ENCODE data around the gene ARFIP1.
"Not testable (repeated sequence)": the region's sequence is repeated elsewhere in the genome, so short reads cannot be mapped to it uniquely, and the experiment has no call there.

Gene ARFIP1

DNA sequence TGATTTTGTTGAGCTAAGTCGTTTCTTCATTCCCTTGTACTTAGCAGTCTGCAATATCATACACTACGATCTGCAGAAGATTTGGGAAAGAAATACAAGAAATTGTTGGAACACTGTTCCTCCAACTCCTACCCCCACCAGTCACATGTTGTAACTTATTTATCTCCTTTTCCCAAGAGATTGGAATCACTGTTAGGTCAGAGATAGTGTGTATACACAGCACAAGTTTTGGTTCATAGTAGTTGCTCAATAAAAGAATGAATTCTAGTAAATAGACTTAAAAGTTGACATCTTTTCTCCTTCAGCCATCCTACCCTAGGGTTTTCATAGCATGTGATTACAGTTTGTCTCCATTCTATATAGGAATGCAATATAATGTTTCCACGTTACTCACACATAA lies 68.8 kb downstream of the ARFIP1 start:
- no peak for DNase-seq

GRCh38 chr4:152849350-152849749 lies 69.6 kb downstream of the ARFIP1 start:
- no peak for DNase-seq

- DNase-seq, result peak; percentile 22
These were observed 70.6 kb downstream of the ARFIP1 start for GRCh38 chr4:152850377-152850776.

DNA sequence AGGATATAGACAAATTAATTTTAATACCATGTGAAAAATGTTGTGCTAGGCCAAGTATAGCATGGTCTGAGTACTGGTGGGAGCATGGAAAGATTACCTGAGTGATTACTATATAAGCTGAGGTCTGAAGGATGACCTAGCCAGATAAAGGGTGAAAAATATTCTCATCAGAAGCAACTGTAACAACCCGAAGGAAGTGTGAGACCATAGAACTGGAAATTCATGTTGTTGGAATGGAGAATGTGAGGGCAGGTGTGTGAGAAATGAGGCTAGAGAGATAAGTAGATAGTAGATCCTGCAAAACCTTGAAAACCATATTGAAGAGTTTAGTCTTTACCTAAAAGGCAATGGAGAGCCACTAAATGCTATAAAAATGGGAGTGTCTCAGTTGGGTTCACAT lies 71.5 kb downstream of the ARFIP1 start:
- DNase-seq, result no peak

- DNase-seq, result no peak
These were observed 73.5 kb downstream of the ARFIP1 start for GRCh38 chr4:152853293-152853692.

DNA sequence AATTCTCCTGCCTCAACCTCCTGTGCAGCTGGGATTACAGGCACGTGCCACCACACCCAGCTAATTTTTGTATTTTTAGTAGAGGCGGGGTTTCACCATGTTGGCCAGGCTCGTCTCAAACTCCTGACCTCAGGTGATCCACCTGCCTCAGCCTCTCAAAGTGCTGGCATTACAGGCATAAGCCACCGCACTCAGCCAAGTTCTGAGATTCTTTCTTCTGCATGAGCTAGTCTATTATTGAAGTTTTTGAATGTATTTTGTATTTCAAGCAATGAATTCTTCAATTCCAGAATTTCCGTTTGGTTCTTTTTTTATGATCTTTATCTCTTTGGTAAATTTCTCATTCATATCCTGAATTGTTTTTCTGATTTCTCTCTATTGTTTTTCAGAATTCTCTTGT lies 74.3 kb downstream of the ARFIP1 start:
- DNase-seq, result not testable (repeated sequence)

DNA sequence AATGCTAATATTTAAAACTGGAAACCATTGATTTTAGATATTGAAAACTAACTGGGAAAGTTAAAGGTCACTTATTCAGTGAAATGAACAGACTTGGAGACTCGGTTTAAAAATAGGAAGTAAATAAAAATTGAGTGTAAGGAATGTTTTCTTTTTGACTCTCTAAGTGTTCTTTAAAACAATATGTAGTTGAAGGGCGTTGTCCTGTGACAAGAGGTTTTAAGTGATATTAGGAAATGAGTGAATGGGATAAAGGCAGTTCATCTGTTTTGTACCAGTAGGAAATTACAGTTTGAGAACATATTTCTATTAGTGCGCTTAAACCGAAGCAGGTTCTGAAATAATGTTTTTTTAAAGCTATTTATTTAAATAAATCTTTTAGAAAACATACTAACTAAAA lies 77.2 kb downstream of the ARFIP1 start:
- DNase-seq, result no peak

DNA sequence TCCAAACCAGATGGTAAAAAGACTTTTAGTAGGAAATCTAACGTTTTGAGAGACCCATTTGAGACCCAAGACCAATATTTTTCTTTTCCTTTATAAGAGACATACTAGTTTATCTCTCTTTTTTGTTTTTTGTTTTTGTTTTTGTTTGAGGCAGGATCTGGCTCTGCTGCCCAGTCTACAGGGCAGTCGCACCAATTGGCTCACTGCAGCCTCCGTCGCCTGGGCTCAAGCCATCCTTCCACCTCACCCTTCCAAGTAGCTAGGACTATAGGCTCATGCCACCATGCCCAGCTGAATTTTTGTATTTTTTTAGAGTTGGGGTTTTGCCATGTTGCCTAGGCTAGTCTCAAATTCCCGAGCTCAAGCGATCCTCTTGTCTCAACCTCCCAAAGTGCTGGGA lies 79.2 kb downstream of the ARFIP1 start:
- DNase-seq, result no peak

- no peak for DNase-seq
These were observed 80.3 kb downstream of the ARFIP1 start for GRCh38 chr4:152860046-152860445.

GRCh38 chr4:152862608-152863007 lies 82.9 kb downstream of the ARFIP1 start:
- DNase-seq, result no peak

DNA sequence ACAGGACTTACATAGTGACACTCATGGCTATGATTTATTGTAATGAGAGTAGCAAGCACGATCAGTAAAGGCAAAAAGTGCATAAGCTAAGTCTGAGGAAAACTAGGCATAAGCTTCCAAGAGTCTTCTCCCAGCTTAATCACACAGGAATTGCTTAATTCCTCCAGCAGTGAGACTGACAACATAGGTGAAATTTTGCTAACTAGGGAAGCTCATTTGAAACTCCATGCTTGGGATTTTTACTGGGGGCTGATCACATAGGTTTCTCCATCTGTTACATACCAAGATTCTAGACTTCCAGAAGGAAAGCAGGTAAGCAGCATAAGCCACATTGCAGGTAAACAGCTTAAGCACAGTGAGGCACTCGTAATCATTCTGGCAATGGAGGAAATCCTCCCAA lies 84.6 kb downstream of the ARFIP1 start:
- DNase-seq, result no peak

- not testable (repeated sequence) for DNase-seq
These were observed 86.8 kb downstream of the ARFIP1 start for GRCh38 chr4:152866432-152866993.

DNA sequence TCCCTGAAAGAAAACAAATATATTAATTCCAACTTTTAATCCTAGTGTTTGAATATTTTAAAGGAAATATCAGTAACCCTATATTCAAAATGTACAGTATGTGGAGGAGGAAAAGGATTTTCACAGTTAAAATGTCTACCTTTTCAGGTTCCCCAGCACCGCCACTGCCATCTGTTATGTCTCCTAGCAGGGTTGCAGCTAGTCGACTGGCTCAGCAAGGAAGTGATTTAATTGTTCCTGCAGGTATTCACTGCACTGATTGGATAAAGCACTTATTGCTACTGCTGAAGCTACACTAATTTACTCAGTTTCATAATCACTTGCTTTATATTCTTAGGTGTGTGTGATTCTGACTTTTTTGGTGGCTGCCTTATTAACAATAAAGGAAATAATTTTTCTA lies 90.9 kb downstream of the ARFIP1 start:
- no peak for DNase-seq

DNA sequence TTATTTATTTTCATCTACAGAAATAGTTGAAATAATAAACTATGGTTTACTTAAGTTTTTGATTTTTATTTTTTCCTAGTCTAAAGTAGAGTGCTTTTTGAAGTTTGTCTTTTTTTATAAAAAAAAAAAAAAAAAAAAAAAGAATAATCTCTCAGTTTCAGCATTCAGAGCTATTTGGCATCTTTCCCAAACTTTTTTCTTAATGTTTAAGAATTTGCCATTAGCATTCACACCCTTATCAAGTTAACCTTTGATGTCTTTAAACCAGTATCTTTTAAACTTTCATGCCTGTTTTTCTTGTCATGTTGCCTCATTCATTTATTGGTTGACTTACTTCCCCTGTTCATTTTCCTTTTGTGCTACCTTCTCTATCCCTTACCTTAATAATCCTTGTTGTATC lies 95.5 kb downstream of the ARFIP1 start:
- DNase-seq, result no peak

- DNase-seq, result no peak
These were observed 98.1 kb downstream of the ARFIP1 start for GRCh38 chr4:152877868-152878267.

DNA sequence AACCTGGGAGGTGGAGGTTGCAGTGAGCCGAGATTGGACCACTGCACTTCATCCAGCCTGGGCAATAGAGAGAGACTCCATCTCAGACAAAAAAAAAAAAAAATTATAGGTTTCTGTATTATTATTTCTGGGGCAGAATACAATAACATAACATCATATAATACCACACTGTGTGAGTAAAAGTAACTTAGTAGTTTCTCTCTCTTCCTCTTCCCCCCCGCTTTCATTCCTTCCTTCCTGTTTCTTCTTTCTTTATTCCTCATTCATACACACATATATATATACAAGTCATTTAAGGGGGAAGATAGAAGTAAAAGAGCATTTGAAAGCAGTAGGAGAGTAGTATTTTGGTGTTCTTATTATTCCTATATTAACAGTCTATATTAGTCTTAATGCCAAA lies 100.5 kb downstream of the ARFIP1 start:
- no peak for DNase-seq

DNA sequence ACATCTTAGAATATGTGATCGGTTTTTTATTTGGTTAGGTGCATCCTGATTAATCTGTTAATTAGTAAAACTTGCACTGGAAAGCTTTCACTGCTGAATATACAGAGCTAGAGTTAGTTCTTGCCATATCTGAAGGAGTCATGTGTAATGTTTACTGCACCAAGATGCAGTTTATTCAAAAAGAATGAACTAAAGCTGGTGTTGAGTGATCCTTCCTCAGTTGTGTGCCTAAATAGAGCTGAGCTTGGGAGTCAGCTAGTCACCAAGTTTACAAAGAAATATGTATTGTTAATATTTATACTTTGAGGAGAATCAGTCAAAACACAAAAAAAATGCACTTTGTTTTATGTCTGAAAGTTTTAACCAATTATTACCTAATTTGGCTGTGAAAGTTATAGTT lies 102.2 kb downstream of the ARFIP1 start:
- DNase-seq, result no peak

DNA sequence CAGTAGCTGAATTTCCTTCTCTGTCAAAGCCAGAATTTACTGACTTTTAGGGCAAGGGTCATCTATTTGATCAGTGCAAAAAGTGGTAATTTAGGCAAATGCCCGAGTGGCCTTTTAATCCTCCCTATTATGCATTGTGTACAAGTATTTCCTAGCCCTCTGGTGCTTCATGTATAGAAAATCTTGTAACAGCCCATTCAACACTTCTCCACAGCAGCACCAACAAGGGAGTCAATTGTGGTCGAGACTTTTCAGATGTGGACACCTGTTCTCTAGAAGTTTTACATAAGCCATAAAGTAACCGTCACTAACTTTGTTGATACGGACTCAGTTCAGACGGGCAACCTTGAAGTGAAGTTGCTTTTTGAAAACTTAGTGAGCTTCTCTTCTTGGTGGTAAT lies 105.4 kb downstream of the ARFIP1 start:
- no peak for DNase-seq

DNA sequence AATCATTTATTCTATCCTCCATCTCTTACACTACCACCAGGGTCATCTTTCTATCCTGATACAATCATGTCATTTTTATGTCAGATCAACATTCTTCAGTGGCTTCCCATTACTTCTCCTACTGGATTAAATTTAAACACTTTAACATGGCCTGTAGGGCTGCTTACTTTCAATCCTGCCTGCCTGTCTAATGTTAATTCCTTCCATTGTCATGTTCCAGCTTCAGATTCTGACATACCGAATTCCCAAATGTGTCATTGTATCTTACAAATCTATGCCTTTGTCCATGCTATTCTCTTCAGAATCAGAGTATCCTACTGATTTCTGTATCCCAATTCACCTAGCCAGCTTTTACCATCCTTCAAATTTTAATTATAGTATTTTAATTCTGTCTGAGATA lies 106.4 kb downstream of the ARFIP1 start:
- DNase-seq, result no peak

DNA sequence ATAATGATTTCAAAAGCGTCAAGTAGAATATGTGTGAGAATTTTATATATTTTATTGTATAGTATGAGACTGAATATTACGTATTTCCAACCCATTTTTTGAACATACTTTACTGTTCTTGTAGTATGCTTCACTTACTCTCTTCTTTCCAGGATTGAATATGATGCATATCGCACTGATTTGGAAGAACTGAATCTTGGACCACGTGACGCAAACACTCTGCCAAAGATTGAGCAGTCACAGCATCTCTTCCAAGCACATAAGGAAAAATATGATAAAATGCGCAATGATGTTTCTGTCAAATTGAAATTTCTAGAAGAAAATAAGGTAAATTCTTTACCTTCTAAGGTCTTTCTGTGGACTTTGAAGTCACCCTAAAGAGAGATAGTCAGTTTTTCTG lies 108.2 kb downstream of the ARFIP1 start:
- no peak for DNase-seq

DNA sequence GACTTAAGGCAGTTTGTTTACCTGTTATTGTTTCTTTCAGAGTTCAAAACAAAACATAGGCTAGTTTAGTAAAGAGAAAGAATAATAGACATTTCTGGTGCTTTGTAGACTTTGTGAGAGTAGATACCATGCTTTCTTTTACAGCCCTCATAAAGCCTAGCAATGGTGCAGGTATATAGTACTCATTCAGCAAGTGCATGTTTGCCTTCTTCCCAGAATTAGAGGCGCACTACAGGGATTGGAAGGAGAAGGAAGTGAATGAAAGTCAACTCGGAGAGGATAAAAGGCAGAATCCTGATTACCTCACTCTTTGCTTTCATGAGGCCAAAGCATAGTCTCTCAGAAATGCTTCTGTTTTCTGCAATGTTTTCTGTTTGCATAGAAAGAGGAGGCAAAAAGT lies 113.2 kb downstream of the ARFIP1 start:
- no peak for DNase-seq

- no peak for DNase-seq
These were observed 114.9 kb downstream of the ARFIP1 start for GRCh38 chr4:152894673-152895072.

GRCh38 chr4:152896811-152897210 lies 117.1 kb downstream of the ARFIP1 start:
- DNase-seq, result no peak

- DNase-seq, result not testable (repeated sequence)
These were observed 118.4 kb downstream of the ARFIP1 start for GRCh38 chr4:152898133-152898532.

DNA sequence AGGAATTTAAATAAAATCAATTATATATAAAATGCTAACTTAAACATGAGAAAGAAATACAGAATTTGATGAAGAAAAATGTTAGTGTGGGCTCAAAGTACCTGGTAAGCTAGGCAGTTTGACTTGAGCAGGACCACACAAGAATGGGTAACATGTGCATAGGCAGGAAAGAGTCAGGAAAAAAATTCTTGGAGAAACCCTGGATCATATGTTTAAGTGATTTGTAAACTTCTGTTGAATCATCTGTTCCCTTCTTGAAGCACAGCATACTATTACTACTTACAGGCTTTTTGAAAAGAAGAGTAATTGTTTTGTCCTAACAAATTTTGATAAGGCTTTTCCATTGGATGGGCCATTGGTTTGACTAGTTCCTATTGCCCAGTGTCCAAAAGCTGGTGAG lies 118.9 kb downstream of the ARFIP1 start:
- no peak for DNase-seq

DNA sequence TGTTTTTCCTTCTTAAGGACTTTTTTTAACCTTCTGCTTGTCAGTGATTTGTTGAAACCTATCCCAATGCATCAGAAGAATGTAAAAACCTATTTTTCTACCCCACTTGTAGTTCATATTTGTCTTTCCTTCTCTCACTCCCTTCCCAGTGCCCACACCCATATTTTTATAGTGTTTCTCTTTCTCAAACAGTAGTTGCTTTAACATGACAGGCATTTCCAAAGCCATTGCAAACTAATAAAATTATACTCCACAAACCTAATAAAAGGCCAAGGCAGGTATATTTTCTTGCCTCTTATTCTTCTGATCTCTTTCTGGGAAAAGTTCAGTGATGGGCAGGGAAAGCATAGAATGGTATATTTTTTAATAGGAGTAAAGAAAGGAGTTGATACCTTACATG lies 120.6 kb downstream of the ARFIP1 start:
- no peak for DNase-seq

All from CD4-positive, alpha-beta T cell treated with Interleukin-12 subunit alpha and Interleukin-12 subunit beta, for 1 hour (primary cell).